HL-60 (cell line): ENCODE results near the gene TSTD2.

Experiments used
- CTCF ChIP-seq: IDR thresholded peaks from one replicate; pipeline ENCODE4 v1.5.1; 2011; ENCODE audit warnings: low read length, control low read depth, inconsistent platforms; ENCODE audit not compliant: insufficient read depth
- POLR2AphosphoS5 ChIP-seq: IDR thresholded peaks from 2 replicates; pipeline ENCODE4 v1.6.1; 2012; ENCODE audit warnings: low read depth
- REST ChIP-seq: IDR thresholded peaks from 2 replicates; pipeline ENCODE4 v1.6.1; 2012; ENCODE audit warnings: low read depth; ENCODE audit not compliant: insufficient replicate concordance

GRCh38 chr9:97647996-97648395 lies 14.8 kb upstream of the TSTD2 start:
- TF ChIP-seq CTCF (no peak), REST (no peak), POLR2AphosphoS5 (no peak)
